Astrocyte (in vitro differentiated cells and primary cell): ENCODE results near the gene MPZL1. TPM values are rescaled to one million over a fixed set of nuclear protein-coding genes. Genes with fewer than 3 reads are reported as not detected.

Experiments
- DNase-seq: peaks from one replicate; pipeline ENCODE4 v3.0.0-alpha.2; 2010; ENCODE audit warnings: low read depth
- FAIRE-seq: peaks from 2 replicates; lab custom pipeline; 2011; peaks lifted over from hg19 to GRCh38; lab: Jason Lieb, UNC
- H2AFZ ChIP-seq: 2 replicates; pipeline ENCODE4 v1.6.0; 2012; ENCODE audit warnings: low read depth, low read length, inconsistent platforms
- H3K27ac ChIP-seq: 2 replicates; pipeline ENCODE4 v1.5.1; 2011; ENCODE audit warnings: low read depth, low read length, inconsistent platforms
- H3K27me3 ChIP-seq: 2 replicates; pipeline ENCODE4 v1.6.0; 2011; ENCODE audit warnings: low read length, inconsistent platforms; ENCODE audit not compliant: insufficient read depth
- H3K36me3 ChIP-seq: 2 replicates; pipeline ENCODE4 v1.5.1; 2011; ENCODE audit warnings: low read length, inconsistent platforms; ENCODE audit not compliant: insufficient read depth
- H3K4me1 ChIP-seq: 2 replicates; pipeline ENCODE4 v1.5.1; 2011; ENCODE audit warnings: low read length, inconsistent platforms; ENCODE audit not compliant: insufficient read depth
- H3K4me2 ChIP-seq: 2 replicates; pipeline ENCODE4 v1.6.0; 2012; ENCODE audit warnings: low read length, inconsistent platforms
- H3K4me3 ChIP-seq: 2 replicates; pipeline ENCODE4 v1.5.1; 2011; ENCODE audit warnings: low read depth, mild to moderate bottlenecking, low read length, inconsistent platforms; ENCODE audit not compliant: insufficient read depth
- H3K79me2 ChIP-seq: 2 replicates; pipeline ENCODE4 v1.6.0; 2012; ENCODE audit warnings: mild to moderate bottlenecking, low read length, inconsistent platforms; ENCODE audit not compliant: insufficient read depth
- H3K9ac ChIP-seq: 2 replicates; pipeline ENCODE4 v1.6.0; 2012; ENCODE audit warnings: mild to moderate bottlenecking, low read length, inconsistent platforms
- H3K9me3 ChIP-seq: 2 replicates; pipeline ENCODE4 v1.5.1; 2012; ENCODE audit warnings: low read depth, mild to moderate bottlenecking, low read length, inconsistent platforms; ENCODE audit not compliant: insufficient read depth
- H4K20me1 ChIP-seq: 2 replicates; pipeline ENCODE4 v1.6.0; 2012; ENCODE audit warnings: low read length, inconsistent platforms; ENCODE audit not compliant: insufficient read depth
- H3K27ac Mint-ChIP-seq: one replicate; pipeline ENCODE4 v1.8.0; 2021; ENCODE audit warnings: mild to moderate bottlenecking, mixed read lengths; ENCODE audit not compliant: unreplicated experiment
- H3K27me3 Mint-ChIP-seq: one replicate; pipeline ENCODE4 v1.8.0; 2021; ENCODE audit warnings: low read depth, mixed read lengths; ENCODE audit not compliant: unreplicated experiment
- H3K36me3 Mint-ChIP-seq: one replicate; pipeline ENCODE4 v1.8.0; 2021; ENCODE audit warnings: low read depth, mixed read lengths; ENCODE audit not compliant: unreplicated experiment
- H3K4me1 Mint-ChIP-seq: one replicate; pipeline ENCODE4 v1.8.0; 2021; ENCODE audit warnings: low read depth, mixed read lengths; ENCODE audit not compliant: unreplicated experiment
- H3K4me3 Mint-ChIP-seq: one replicate; pipeline ENCODE4 v1.8.0; 2021; ENCODE audit warnings: mild to moderate bottlenecking, moderate library complexity, mixed read lengths; ENCODE audit not compliant: unreplicated experiment
- H3K9me3 Mint-ChIP-seq: one replicate; pipeline ENCODE4 v1.8.0; 2021; ENCODE audit warnings: mild to moderate bottlenecking, mixed read lengths; ENCODE audit not compliant: unreplicated experiment
- EZH2 ChIP-seq: IDR thresholded peaks from 2 replicates; pipeline ENCODE4 v1.6.1; 2012; ENCODE audit warnings: mild to moderate bottlenecking, low read length, inconsistent platforms; ENCODE audit not compliant: insufficient read depth
- total RNA-seq: library from RNA; stranded (reverse); gene quantifications from 2 replicates; pipeline ENCODE4 v1.2.1, GENCODE V29; 2021
- TF ChIP-seq, protein P1 (sequence below): IDR thresholded peaks from 2 replicates; pipeline ENCODE4 v1.5.1; 2011; ENCODE audit warnings: low read depth, mild to moderate bottlenecking, inconsistent platforms, low read length, moderate library complexity; ENCODE audit not compliant: insufficient read depth

Gene MPZL1
- total RNA-seq, 1 donor from 2014 or later: 240 TPM

DNA sequence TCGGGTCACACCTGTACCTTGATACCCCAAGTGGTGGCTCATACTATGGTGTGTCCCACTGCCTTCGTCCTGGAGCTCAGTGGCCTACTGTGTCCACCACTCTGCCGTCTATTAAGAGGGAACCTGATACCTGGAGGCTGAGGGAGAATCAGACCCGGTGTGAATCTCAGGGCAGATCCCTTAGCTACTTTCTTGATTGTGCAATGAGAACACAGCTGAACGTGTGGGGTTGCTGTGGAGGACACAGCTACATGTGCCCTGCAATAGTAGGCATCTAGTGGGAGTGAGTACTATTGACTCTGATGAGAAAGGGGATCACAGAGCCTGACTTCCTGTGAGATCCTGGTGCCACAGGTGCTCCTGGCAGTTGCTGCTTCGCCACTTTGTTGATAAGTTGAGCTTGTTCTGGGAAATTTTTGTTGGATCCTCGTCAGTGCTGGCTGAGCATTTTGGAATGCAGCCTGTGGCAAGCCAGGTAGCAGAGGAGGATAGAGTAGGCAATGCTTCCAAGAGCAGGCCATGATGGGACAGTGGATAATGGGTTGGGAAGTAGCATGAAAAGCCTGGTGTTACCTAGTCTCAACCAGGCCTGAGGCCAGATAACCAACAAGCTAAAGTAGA, 28.2 kb upstream of the MPZL1 start:
- H3K9me3 ChIP-seq: no peaks in the 10 kb centered on the region
- H2AFZ ChIP-seq: no peak overlapping the region
- no peak overlapping the region for H3K4me2 ChIP-seq
- peaks cover 7% of the 10 kb centered on the region for H3K27me3 ChIP-seq
- no peaks in the 10 kb centered on the region for H3K36me3 ChIP-seq
- H3K4me3 Mint-ChIP-seq: no peak overlapping the region
- H3K27ac Mint-ChIP-seq: no peak overlapping the region
- no peak for FAIRE-seq
- peaks cover 33% of the 10 kb centered on the region for H3K27me3 Mint-ChIP-seq
- no peak for TF ChIP-seq EZH2
- no peak for DNase-seq
- H3K9me3 Mint-ChIP-seq: no peaks in the 10 kb centered on the region
- no peak overlapping the region for H3K27ac ChIP-seq
- no peak overlapping the region for H3K9ac ChIP-seq
- H3K36me3 Mint-ChIP-seq: no peaks in the 10 kb centered on the region
- H3K4me3 ChIP-seq: no peak overlapping the region
- peaks cover 8% of the 10 kb centered on the region for H3K4me1 ChIP-seq
- no peaks in the 10 kb centered on the region for H4K20me1 ChIP-seq
- peaks cover 7% of the 10 kb centered on the region for H3K4me1 Mint-ChIP-seq
- no peaks in the 10 kb centered on the region for H3K79me2 ChIP-seq

DNA sequence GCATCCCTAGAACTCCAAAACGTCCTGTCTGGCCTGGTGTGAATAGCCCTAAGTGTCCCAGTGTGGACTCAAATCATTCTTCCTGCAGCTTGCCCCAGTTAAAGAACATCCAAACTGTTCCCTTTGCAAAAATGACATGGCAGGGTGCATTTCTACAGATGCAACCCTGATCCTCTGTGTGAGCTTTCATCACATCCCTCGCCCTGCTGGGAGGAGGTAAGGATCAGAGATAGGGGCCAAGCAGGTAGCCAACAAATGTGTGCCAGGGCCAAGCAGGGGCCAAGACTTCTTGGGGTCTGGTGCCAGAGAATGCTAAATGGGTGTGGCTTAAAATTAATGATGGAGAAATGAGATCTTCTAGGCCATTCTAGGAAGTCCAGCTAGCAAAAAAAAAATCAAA, 27.1 kb upstream of the MPZL1 start:
- Histone ChIP-seq H3K4me1 (peaks cover 4% of the 10 kb centered on the region), H2AFZ (no peak overlapping the region), H3K9ac (no peak overlapping the region), H3K4me2 (no peak overlapping the region), H3K9me3 (no peaks in the 10 kb centered on the region), H3K27me3 (peaks cover 9% of the 10 kb centered on the region), H3K36me3 (no peaks in the 10 kb centered on the region), H3K27ac (no peak overlapping the region), H4K20me1 (no peaks in the 10 kb centered on the region), H3K79me2 (no peaks in the 10 kb centered on the region), H3K4me3 (no peak overlapping the region)
- H3K4me1 Mint-ChIP-seq: peaks cover 4% of the 10 kb centered on the region
- DNase-seq (no peak), FAIRE-seq (no peak)
- H3K9me3 Mint-ChIP-seq: no peaks in the 10 kb centered on the region
- no peak overlapping the region for H3K4me3 Mint-ChIP-seq
- no peaks in the 10 kb centered on the region for H3K36me3 Mint-ChIP-seq
- no peak overlapping the region for H3K27ac Mint-ChIP-seq
- TF ChIP-seq, protein P1, sequence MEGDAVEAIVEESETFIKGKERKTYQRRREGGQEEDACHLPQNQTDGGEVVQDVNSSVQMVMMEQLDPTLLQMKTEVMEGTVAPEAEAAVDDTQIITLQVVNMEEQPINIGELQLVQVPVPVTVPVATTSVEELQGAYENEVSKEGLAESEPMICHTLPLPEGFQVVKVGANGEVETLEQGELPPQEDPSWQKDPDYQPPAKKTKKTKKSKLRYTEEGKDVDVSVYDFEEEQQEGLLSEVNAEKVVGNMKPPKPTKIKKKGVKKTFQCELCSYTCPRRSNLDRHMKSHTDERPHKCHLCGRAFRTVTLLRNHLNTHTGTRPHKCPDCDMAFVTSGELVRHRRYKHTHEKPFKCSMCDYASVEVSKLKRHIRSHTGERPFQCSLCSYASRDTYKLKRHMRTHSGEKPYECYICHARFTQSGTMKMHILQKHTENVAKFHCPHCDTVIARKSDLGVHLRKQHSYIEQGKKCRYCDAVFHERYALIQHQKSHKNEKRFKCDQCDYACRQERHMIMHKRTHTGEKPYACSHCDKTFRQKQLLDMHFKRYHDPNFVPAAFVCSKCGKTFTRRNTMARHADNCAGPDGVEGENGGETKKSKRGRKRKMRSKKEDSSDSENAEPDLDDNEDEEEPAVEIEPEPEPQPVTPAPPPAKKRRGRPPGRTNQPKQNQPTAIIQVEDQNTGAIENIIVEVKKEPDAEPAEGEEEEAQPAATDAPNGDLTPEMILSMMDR: no peak
- no peak for TF ChIP-seq EZH2
- peaks cover 39% of the 10 kb centered on the region for H3K27me3 Mint-ChIP-seq

DNA sequence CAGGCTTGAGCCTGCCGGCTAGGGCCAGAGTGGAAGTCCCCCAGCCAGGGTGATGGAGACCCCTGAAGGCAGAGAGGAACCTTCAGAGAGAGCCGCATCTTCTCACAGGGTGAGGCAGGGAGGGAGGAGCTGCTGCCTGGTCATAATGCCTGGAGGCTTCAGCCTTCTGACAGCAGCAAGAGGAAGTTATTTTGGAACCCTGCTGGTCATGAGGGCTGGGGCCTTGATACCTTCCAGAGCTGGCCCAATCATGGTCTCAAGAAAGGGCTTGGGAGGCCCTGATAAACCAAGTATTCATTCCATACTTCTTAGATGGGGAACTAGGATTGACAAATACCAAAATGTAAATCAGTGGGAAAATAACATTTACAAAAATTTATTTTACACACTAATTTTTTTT, 26.6 kb upstream of the MPZL1 start:
- Mint-ChIP-seq H3K4me1 (peaks cover under 1% of the 10 kb centered on the region), H3K4me3 (no peak overlapping the region), H3K27me3 (peaks cover 39% of the 10 kb centered on the region), H3K27ac (no peak overlapping the region), H3K9me3 (no peaks in the 10 kb centered on the region), H3K36me3 (no peaks in the 10 kb centered on the region)
- TF ChIP-seq, protein P1: no peak
- TF ChIP-seq EZH2: no peak
- Histone ChIP-seq H3K9me3 (no peaks in the 10 kb centered on the region), H4K20me1 (no peaks in the 10 kb centered on the region), H3K79me2 (no peaks in the 10 kb centered on the region), H2AFZ (no peak overlapping the region), H3K27me3 (peaks cover 10% of the 10 kb centered on the region), H3K9ac (no peak overlapping the region), H3K4me2 (no peak overlapping the region), H3K4me3 (no peak overlapping the region), H3K4me1 (no peaks in the 10 kb centered on the region), H3K27ac (no peak overlapping the region), H3K36me3 (no peaks in the 10 kb centered on the region)
- FAIRE-seq: no peak
- no peak for DNase-seq
